Fibroblast of the aortic adventitia (primary cell): ENCODE measurements around the gene RCAN1. TPM values are rescaled to one million over a fixed set of nuclear protein-coding genes. Genes with fewer than 3 reads are reported as not detected.

Experiments
- DNase-seq: peaks from one replicate; pipeline ENCODE4 v3.0.0-alpha.2; 2010; ENCODE audit warnings: low read depth
- H3K4me3 ChIP-seq: 2 replicates; pipeline ENCODE4 v1.5.1; 2011; ENCODE audit warnings: low read depth, mild to moderate bottlenecking, control low read depth, low read length, moderate library complexity
- CTCF ChIP-seq: IDR thresholded peaks from 2 replicates; pipeline ENCODE4 v1.5.1; 2011; ENCODE audit warnings: mild to moderate bottlenecking, low read length, control low read depth, inconsistent platforms; ENCODE audit not compliant: insufficient read depth
- total RNA-seq: library from RNA; depleted of rRNA; stranded (reverse); fragments of >200 nt; gene quantifications from 2 replicates; pipeline ENCODE4 v1.2.3, GENCODE V29; 2012; ENCODE audit warnings: low replicate concordance

The RCAN1 gene
- total RNA-seq, 1 donor: 30.5 TPM

- no peak overlapping the region for H3K4me3 ChIP-seq
- DNase-seq: peak; percentile 65
- TF ChIP-seq CTCF: peak; percentile 60
These were observed 32.3 kb downstream of the RCAN1 start for GRCh38 chr21:34582506-34583150.

GRCh38 chr21:34580181-34580700, 34.7 kb downstream of the RCAN1 start:
- no peak overlapping the region for H3K4me3 ChIP-seq
- peak; percentile 3 for DNase-seq
- no peak for TF ChIP-seq CTCF

GRCh38 chr21:34579411-34579810, 35.5 kb downstream of the RCAN1 start:
- no peak overlapping the region for H3K4me3 ChIP-seq
- TF ChIP-seq CTCF: no peak
- peak; percentile 50 for DNase-seq

- TF ChIP-seq CTCF: no peak
- no peak overlapping the region for H3K4me3 ChIP-seq
- DNase-seq: peak; percentile 59
These were observed 38.8 kb downstream of the RCAN1 start for GRCh38 chr21:34576041-34576511.

GRCh38 chr21:34574601-34575529, 40.0 kb downstream of the RCAN1 start:
- DNase-seq: no peak
- TF ChIP-seq CTCF: no peak
- H3K4me3 ChIP-seq: no peak overlapping the region

- DNase-seq: no peak
- H3K4me3 ChIP-seq: no peak overlapping the region
- TF ChIP-seq CTCF: no peak
These were observed 42.9 kb downstream of the RCAN1 start for GRCh38 chr21:34571994-34572393.
